PC-3 (cell line): Measurements from ENCODE around the gene KIF20B. TPM values are rescaled to one million over a fixed set of nuclear protein-coding genes. Genes with fewer than 3 reads are reported as not detected.

Experiments used
- ATAC-seq: fragments of 200-7000 bp; cut with Tn5 transposase; 2 replicates; pipeline ENCODE4 v1.9.1; 2020; ENCODE audit warnings: mild to moderate bottlenecking, moderate library complexity
- BruUV-seq: library from RNA; stranded (reverse); fragments of 400-500 nt; replicated peaks from 2 replicates; lab custom pipeline; 2021; lab: Mats Ljungman, UMichigan
- CTCF ChIA-PET: fragments of 300-600 bp; sonication (Branson Sonifier 250); formaldehyde crosslinking; loops from one replicate; lab custom pipeline; 2022; ENCODE audit warnings: antibody characterized with exemption; lab: Charles Lee
- POLR2A ChIA-PET: fragments of 300-600 bp; sonication (Branson Sonifier 250); formaldehyde crosslinking; loops from one replicate; lab custom pipeline; 2022; ENCODE audit warnings: antibody characterized with exemption; ENCODE audit not compliant: unreplicated experiment; lab: Charles Lee
- DNase-seq: peaks from one replicate; pipeline ENCODE4 v3.0.0-alpha.2; 2015
- H2AFZ ChIP-seq: fragments of 300-600 bp; sonication (generic); 2 replicates; pipeline ENCODE4 v1.6.0; 2016; ENCODE audit warnings: antibody characterized with exemption, low read length
- H3F3A ChIP-seq: fragments of 300-600 bp; sonication (generic); one replicate; pipeline ENCODE4 v1.6.0; 2017; ENCODE audit warnings: antibody characterized with exemption, low read length, control low read depth, mild to moderate bottlenecking; ENCODE audit not compliant: unreplicated experiment
- H3K27ac ChIP-seq: fragments of 300-600 bp; sonication (generic); 2 replicates; pipeline ENCODE4 v1.5.1; 2016; ENCODE audit warnings: mild to moderate bottlenecking, low read length
- H3K27me3 ChIP-seq: fragments of 300-600 bp; sonication (generic); 2 replicates; pipeline ENCODE4 v1.6.1; 2016; ENCODE audit warnings: low read length, mixed read lengths
- H3K36me3 ChIP-seq: fragments of 300-600 bp; sonication (generic); 2 replicates; pipeline ENCODE4 v1.6.1; 2016; ENCODE audit warnings: low read depth, mixed run types, low read length, mixed read lengths
- H3K4me1 ChIP-seq: fragments of 300-600 bp; sonication (generic); 2 replicates; pipeline ENCODE4 v1.5.1; 2016; ENCODE audit warnings: low read length; ENCODE audit not compliant: insufficient read depth
- H3K4me2 ChIP-seq: fragments of 300-600 bp; sonication (generic); 2 replicates; pipeline ENCODE4 v1.6.0; 2016; ENCODE audit warnings: low read length
- H3K4me3 ChIP-seq: fragments of 300-600 bp; sonication (generic); 2 replicates; pipeline ENCODE4 v1.5.1; 2016; ENCODE audit warnings: mild to moderate bottlenecking, low read length, mixed read lengths
- H3K79me2 ChIP-seq: fragments of 300-600 bp; sonication (generic); 2 replicates; pipeline ENCODE4 v1.6.1; 2017; ENCODE audit warnings: low read length, mixed read lengths
- H3K9ac ChIP-seq: fragments of 300-600 bp; sonication (generic); 2 replicates; pipeline ENCODE4 v1.6.0; 2016; ENCODE audit warnings: mild to moderate bottlenecking, low read length
- H3K9me2 ChIP-seq: fragments of 300-600 bp; sonication (generic); replicated peaks from 2 replicates; pipeline ENCODE4 v1.6.1; 2016; ENCODE audit warnings: mixed run types, low read length, mixed read lengths
- H3K9me3 ChIP-seq: fragments of 300-600 bp; sonication (generic); 2 replicates; pipeline ENCODE4 v1.6.1; 2016; ENCODE audit warnings: low read length, mixed read lengths
- H4K20me1 ChIP-seq: fragments of 300-600 bp; sonication (generic); 2 replicates; pipeline ENCODE4 v1.6.1; 2016; ENCODE audit warnings: low read length, mixed read lengths
- EZH2 ChIP-seq: fragments of 300-600 bp; sonication (generic); IDR thresholded peaks from one replicate; pipeline ENCODE4 v1.6.1; 2017; ENCODE audit warnings: antibody characterized with exemption, mild to moderate bottlenecking, low read length; ENCODE audit not compliant: unreplicated experiment
- EZH2phosphoT487 ChIP-seq: fragments of 300-600 bp; sonication (generic); IDR thresholded peaks from 2 replicates; pipeline ENCODE4 v1.6.1; 2018; ENCODE audit warnings: mild to moderate bottlenecking, antibody characterized with exemption, low read length, borderline replicate concordance
- intact Hi-C: fragments of 100-400 bp; cut with micrococcal nuclease; formaldehyde crosslinking; loops from 2 replicates; pipeline ENCODE4 v1.9.0; 2023
- total RNA-seq: library from RNA; depleted of rRNA; stranded (reverse); fragments of >200 nt; gene quantifications from 2 replicates; pipeline ENCODE4 v1.2.3, GENCODE V29; 2014
- TF ChIP-seq, protein P1 (sequence below): fragments of 300-600 bp; sonication (generic); conservative IDR thresholded peaks from 2 replicates; pipeline ENCODE4 v1.5.1; 2017; ENCODE audit warnings: antibody characterized with exemption, low read depth, mild to moderate bottlenecking, low read length

KIF20B gene
- total RNA-seq, 1 experiment from 2014 or later = 12.6 TPM

DNA sequence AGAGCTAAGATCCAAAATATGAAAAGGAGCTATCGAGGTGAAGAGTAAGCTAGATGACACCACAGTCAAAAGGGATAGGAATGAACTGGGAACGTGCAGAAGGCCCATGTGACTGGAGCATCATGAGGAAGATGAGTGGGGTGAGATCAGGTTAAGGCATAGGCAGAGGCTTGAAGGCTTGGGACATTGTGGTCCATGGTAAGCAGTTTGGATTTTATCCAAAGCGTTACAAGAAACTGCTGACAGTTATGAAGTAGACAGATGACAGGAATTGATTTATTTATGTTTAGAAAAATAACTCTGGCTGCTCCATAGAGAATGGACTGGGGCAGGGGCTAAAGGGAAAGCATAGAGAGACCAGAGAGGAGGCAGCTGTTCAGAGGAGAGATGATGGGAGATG is 38.2 kb upstream of the KIF20B start:
- no peak for TF ChIP-seq EZH2
- TF ChIP-seq, protein P1, sequence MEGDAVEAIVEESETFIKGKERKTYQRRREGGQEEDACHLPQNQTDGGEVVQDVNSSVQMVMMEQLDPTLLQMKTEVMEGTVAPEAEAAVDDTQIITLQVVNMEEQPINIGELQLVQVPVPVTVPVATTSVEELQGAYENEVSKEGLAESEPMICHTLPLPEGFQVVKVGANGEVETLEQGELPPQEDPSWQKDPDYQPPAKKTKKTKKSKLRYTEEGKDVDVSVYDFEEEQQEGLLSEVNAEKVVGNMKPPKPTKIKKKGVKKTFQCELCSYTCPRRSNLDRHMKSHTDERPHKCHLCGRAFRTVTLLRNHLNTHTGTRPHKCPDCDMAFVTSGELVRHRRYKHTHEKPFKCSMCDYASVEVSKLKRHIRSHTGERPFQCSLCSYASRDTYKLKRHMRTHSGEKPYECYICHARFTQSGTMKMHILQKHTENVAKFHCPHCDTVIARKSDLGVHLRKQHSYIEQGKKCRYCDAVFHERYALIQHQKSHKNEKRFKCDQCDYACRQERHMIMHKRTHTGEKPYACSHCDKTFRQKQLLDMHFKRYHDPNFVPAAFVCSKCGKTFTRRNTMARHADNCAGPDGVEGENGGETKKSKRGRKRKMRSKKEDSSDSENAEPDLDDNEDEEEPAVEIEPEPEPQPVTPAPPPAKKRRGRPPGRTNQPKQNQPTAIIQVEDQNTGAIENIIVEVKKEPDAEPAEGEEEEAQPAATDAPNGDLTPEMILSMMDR = no peak
- no peaks in the 10 kb centered on the region for H3K9me2 ChIP-seq
- H3F3A ChIP-seq = no peaks in the 10 kb centered on the region
- no peak overlapping the region for H3K4me3 ChIP-seq
- H3K27me3 ChIP-seq = no peaks in the 10 kb centered on the region
- ChIA-PET CTCF (no interaction called here), POLR2A (no interaction called here)
- intact Hi-C loops = no loop called here
- no peaks in the 10 kb centered on the region for H3K9me3 ChIP-seq
- no peak overlapping the region for H3K27ac ChIP-seq
- no peaks in the 10 kb centered on the region for H4K20me1 ChIP-seq
- no peak overlapping the region for H2AFZ ChIP-seq
- no peaks in the 10 kb centered on the region for H3K36me3 ChIP-seq
- no peak overlapping the region for H3K4me2 ChIP-seq
- no peak overlapping the region for H3K9ac ChIP-seq
- ATAC-seq (no peak), DNase-seq (no peak)
- H3K4me1 ChIP-seq = 0 out of 2 replicates have a peak, but pooled peaks cover 4% of the 10 kb centered on the region
- no TSS peak for BruUV-seq
- H3K79me2 ChIP-seq = no peaks in the 10 kb centered on the region

DNA sequence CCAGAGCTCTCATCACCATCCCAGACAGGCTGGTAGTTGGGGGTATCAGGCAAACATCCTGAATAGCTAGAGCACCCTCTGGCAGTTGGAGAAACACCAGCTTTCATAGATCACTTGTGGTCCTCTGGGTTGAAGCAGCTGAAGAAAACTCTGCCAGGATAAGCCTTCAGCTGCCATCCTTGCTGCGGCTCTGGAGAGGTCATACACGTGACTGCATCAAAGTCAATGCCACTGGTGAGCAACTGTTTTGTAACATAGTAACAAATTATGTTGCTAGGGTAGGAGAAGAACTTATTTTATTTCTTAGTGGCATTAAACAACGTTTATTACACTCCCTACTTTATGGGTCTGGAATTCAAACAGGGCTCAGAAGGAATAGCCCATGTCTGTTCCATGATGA is 37.2 kb upstream of the KIF20B start:
- intact Hi-C loops = no loop called here
- no peaks in the 10 kb centered on the region for H3K9me2 ChIP-seq
- H3K27ac ChIP-seq = no peak overlapping the region
- ATAC-seq = no peak
- H3K36me3 ChIP-seq = no peaks in the 10 kb centered on the region
- 0 out of 2 replicates have a peak, but pooled peaks cover 4% of the 10 kb centered on the region for H3K4me1 ChIP-seq
- H3K4me3 ChIP-seq = no peak overlapping the region
- POLR2A ChIA-PET = no interaction called here
- no peak for DNase-seq
- H3F3A ChIP-seq = no peaks in the 10 kb centered on the region
- H3K9me3 ChIP-seq = no peaks in the 10 kb centered on the region
- H3K9ac ChIP-seq = no peak overlapping the region
- CTCF ChIA-PET = no interaction called here
- H3K27me3 ChIP-seq = no peaks in the 10 kb centered on the region
- H2AFZ ChIP-seq = no peak overlapping the region
- BruUV-seq = no TSS peak
- H3K79me2 ChIP-seq = no peaks in the 10 kb centered on the region
- TF ChIP-seq, protein P1 = no peak
- TF ChIP-seq EZH2 = no peak
- no peak for TF ChIP-seq EZH2phosphoT487
- no peak overlapping the region for H3K4me2 ChIP-seq
- H4K20me1 ChIP-seq = no peaks in the 10 kb centered on the region

DNA sequence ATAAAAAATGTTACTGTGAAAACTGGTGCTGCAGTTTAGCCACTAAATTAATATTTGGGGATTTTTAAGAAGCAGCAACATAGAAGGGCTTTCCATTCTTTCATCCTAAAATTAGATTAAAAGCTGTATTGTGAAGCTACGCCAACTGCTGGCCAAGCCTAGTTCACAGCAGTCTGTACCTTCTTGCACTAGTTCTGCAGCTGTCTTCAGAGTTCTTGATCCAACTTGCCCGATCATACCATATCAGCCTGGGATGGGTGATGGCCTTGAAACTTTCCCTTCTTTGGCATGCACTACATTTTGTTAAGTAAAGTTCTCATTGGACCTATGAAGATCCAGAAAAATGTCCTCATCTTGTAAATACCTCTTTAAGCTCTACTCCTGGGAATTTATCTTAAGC is 36.1 kb upstream of the KIF20B start:
- no peaks in the 10 kb centered on the region for H3K36me3 ChIP-seq
- H3K4me2 ChIP-seq = no peak overlapping the region
- BruUV-seq = no TSS peak
- intact Hi-C loops = no loop called here
- no peak for DNase-seq
- ChIA-PET CTCF (no interaction called here), POLR2A (no interaction called here)
- H3K9me2 ChIP-seq = no peaks in the 10 kb centered on the region
- no peaks in the 10 kb centered on the region for H3K79me2 ChIP-seq
- no peak overlapping the region for H3K9ac ChIP-seq
- TF ChIP-seq EZH2 (no peak), EZH2phosphoT487 (no peak)
- TF ChIP-seq, protein P1 = no peak
- no peak overlapping the region for H3K4me3 ChIP-seq
- no peaks in the 10 kb centered on the region for H4K20me1 ChIP-seq
- ATAC-seq = no peak
- H3K27ac ChIP-seq = no peak overlapping the region
- no peaks in the 10 kb centered on the region for H3K9me3 ChIP-seq
- H2AFZ ChIP-seq = no peak overlapping the region
- H3F3A ChIP-seq = no peaks in the 10 kb centered on the region
- H3K27me3 ChIP-seq = no peaks in the 10 kb centered on the region
- H3K4me1 ChIP-seq = no peaks in the 10 kb centered on the region
